ENCODE measurements around the gene GAL3ST2.
"Not testable (repeated sequence)": the region's sequence is repeated elsewhere in the genome, so short reads cannot be mapped to it uniquely, and the experiment has no call there.

Gene GAL3ST2

DNA sequence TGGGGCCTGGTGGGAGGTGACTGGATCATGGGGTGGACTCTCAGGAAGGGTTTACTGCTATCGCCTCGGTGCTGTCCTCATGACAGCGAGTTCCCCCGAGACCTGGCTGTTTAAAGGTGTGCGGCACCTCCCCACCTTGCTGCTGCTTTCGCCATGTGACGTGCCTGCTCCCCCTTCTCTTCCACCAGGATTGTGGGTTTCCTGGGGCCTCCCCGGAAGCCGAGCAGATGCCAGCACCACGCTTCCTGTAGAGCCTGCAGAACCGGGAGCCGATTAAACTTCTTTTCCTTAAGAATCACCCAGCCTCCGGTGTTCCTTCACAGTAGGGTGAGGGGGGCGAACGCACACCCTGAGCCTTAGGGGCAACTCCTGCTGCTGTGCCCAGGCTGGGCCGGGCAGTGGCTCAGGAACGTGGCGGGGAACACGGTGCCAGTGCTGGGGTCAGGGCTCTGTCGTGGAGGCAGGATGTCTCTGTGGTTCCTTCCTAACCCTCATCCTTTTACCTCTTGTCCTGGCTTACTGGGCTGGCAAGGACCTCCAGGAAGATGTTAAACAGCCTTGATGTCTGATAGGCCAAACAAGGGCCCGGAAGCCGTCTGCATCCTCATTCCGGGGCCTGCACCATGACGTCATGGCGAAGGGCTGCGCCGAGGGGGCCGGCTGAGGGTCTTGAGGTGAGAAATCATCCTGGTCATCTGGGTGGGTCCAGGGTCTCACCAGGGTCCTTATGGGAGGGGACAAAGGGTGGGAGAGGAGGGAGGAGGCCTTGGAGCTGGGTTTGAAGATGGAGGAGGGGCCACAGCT is 45.0 kb downstream of the GAL3ST2 start:
- DNase-seq: no peak

DNA sequence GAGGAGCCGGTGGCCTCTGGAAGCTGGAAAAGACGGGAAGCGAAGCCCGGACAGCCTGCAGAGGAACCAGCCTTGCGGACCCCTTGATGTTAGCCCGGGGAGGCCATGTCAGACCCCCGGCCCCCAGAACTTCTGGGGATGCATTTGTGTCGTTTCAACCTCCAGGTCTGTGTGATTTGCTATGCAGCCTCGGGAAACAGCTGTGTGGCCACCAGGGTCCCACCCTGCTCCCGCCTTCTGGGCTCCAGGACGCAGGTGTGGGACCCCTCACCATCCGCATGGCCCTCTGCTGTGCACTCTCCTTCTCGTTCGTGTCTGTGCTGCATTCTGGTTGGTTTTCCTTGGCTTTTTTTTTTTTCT is 45.6 kb downstream of the GAL3ST2 start:
- no peak for DNase-seq

DNA sequence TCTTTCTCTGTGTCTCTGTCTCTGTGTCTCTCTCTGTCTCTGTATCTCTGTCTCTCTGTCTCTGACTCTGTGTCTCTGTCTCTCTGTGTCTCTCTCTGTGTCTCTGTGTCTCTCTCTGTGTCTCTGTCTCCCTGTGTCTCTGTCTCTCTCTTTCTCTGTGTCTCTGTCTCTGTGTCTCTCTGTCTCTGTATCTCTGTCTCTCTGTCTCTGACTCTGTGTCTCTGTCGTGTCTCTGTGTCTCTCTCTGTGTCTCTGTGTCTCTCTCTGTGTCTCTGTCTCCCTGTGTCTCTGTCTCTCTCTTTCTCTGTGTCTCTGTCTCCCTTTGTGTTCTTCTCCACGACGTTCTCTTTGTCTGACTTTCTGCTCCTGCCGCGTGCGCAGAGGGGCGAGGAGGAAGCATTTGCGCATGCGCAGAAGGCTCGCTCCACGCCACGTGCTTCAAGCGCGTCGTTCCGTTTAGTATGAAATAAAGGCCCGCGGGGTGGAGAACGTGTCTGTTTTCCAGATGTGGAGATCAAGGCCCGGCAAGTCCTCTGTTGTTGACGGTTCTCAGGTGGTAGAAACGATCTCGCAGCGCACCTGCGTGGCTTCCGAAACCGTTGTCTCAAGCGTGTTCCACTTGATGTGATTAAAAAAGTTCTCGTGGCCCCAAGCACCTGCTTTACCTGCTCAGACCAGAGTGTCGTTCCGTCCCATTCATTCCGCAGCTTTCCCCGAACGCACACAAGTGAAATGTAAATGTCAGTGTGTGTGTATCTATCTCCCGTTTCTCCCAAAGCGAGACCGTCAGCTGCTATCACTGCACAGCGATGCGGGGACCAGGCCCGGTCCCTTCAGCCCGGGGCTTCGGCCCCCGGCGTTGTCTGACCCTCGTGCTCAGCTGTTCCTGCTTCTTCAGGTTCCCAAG is 47.2 kb downstream of the GAL3ST2 start:
- DNase-seq: not testable (repeated sequence)

DNA sequence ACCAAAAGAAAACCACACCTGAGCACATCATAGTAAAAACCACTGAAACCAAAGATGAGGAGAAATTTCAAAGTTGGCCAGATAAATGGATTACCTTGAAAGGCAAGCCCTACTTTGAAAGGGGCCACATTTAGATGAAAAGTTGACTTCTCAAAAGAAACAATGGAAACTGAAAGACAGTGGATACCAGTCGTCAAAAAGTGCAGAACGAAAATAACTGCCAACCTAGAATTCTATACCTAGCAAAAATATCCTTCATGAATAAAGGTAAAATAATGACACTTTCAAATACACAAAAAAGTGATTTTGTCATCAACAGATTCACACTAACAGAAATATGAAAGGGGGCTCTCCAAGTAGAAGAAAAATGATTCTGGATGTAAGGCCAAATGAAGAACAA is 50.8 kb downstream of the GAL3ST2 start:
- DNase-seq: no peak

DNA sequence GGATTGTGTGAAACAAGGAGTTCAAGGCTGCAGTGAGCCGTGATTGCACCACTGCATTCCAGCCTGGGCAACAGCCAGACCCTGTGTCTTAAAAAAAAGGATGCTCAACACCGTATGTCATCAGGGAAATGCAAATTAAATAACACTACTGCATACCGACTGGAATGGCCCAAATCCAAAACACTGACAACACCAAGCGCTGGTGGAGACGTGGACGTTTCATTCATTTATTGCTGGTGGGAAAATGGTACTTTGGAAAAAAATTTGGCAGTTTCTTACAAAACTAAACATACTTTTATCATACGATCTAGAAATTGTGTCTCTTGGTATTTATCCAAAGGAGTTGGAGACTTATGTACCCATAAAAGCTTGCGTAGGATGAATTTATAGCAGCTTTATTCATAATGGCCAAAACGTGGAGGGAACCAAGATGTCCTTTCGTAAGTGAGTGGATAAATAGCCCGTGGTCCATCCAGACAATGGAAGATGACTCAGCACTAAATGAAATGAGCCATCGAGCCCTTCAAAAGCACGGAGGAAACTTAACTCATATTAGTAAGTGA is 56.6 kb downstream of the GAL3ST2 start:
- peak; percentile 73 for DNase-seq

DNA sequence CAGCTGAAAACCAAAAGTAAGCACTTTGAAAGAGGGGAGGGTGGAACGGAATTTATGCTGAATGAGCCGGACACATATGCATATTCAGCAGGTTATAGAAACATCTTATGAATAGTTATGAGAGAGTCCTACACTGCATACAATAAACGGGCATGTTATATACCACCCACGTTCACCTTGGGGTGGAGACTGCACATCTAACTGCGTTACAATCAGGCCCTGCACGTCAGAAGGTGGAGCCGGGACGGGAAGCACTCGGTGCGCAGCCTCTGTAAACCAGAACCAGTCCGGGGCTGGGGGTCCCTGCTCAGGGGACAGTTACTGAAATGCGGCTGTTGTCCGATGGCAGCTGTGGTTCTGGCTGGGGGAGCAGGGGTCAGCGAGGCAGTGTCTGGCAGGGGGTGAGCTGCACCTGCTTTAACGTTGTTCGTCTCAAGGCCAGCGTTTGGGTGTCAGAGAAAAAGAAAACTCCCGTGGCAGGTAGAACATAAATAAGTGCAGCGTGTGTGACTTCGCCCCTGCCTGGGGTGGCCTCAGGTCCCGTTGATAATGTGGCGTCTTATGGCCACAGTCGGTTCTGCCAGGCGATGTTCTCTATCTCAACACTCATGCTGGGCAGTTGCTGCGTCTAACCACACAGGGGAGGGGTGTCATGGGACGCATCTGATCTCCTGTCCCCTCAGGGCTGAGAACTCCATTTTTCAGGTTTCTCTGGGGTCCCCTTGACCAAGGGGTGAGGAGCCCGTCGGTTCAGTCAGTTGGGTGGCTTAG is 57.3 kb downstream of the GAL3ST2 start:
- not testable (repeated sequence) for DNase-seq

DNA sequence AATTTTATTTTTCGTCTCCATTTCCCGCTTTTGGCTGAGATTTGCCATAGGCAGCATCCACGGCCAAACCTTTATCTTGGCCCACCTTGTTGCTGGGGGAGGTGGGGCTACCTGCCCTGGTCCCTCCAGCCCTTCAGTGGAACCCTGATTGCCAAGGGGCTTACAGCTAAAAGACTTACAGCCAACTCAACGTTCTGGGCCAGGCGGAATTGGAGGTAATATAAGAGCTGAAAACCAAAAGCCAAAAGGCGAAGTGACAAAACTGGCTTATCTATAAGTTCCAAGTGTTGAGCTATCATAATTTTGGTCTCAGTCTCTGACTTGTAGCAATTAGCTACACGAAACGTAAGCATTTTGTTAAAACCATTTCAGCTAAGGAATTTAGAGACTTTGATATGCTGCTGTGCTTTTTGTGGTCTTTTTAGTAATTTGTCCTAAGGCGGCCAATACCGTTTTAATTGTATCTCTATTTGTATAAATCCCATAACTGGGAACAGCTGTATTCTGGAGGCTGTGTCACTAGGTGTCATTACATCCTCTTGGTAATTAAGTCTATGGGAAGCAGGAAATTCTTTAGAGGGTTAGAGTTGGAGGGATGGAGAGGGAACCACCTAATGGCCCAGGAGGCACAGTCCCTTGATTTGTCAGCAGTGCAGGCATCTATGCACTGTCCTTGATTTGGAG is 58.0 kb downstream of the GAL3ST2 start:
- no peak for DNase-seq

DNA sequence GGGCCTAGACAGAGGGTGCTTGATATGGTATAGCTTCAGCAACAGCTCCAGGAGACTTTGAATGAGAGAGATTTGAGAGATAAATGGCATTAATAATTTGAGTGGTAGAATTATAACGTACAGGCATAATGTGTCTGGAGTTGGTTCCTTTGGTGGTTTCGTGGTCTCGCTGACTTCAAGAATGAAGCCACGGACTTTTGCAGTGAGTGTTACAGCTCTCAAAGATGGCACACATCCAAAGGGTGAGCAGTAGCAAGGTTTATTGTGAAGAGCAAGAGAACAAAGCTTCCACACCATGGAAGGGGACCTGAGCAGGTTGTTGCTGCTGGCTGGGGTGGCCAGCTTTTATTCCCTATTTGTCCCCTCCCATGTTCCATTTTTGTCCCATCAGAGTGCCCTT is 59.0 kb downstream of the GAL3ST2 start:
- DNase-seq: no peak

DNA sequence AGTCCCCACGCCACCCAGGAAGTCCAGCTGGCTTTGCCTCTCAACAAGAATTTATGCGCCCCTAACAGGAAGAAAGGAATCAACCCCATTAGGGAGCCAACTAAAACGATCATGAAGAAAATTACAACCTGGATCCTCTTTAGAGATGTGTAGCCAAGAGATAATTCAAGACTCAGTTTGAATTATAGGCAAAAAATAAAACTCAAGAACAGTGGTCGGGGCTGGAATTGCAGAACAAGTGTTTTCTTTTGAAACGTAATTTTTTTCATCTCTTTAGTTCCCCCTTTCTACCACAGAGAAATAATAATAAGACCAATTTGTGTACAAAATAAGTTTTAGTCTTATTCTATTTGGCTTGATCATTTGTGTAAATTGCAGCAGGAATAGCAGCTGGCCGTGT is 59.7 kb downstream of the GAL3ST2 start:
- DNase-seq: no peak

DNA sequence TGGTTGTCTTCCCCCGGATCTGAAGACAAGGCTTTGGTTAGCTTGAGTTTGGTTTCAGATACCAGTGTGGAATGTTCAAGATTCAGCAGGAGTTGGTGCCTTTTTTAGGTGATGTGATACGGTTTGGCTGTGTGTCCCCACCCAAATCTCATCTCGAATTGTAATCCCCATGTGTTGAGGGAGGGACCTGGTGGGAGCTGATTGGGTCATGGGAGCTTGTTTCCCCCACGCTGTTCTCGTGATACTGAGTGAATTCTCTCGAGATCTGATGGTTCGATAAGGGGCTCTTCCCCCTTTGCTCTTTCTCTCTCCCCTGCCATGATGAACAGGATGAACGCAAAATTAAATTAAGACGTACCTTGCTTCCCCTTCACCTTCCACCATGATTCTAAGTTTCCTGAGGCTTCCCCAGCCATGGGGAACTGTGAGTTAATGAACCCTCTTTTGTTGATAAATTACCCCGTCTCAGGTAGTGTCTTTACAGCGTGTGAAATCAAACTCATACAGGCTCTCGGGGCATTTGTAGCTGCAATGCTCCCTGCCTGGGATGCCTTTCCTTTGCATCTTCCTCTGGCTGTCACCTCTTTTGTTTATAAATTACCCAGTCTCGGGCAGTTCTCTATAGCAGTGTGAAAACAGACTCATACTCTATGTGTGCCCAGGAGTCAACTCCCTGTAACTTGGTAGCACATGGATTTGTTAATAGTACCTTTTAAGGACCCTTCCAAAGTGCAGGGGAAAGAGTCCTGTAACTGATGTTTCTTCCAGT is 60.8 kb downstream of the GAL3ST2 start:
- no peak for DNase-seq

DNA sequence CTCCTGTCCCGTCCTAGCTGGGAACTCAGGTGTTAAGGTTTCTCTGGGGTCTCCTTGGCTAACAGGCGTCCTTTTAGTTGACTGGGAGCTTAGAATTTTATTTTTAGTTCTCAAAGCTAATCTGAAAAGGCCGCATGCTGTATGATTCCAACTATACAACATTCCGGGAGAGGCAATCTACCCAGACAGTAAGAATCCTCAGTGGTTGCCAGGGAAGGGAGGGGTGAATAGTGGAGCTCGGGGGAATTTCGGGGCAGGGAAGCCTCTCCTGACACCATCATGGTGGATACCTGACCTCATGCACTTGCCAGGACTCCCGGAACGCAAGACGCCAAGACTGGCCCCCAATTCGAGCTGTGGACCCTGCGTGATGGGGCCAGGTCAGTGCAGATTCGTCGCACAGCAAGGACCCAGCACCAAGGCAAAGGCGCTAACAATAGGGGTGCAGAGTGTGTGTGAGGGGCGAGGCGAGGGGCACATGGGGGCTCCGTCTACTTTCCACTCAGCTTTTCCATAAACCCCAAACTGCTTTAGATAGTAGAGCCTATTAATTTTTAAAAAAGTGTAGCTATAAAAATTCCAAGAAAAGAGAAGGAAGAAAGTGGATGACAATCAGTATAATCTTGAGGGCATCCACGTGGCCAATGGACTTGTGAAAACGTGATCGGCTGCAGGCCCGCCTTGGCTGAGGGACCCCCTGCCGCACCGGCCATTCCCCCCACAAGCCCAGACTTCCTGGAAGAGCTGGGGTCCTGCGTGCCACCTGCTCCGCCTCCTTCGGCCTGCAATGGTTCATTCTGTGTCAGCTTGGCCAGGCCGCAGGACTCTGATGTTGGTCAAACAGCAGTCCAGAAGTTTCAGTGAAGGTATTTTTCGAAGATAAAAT is 64.8 kb downstream of the GAL3ST2 start:
- no peak for DNase-seq

DNA sequence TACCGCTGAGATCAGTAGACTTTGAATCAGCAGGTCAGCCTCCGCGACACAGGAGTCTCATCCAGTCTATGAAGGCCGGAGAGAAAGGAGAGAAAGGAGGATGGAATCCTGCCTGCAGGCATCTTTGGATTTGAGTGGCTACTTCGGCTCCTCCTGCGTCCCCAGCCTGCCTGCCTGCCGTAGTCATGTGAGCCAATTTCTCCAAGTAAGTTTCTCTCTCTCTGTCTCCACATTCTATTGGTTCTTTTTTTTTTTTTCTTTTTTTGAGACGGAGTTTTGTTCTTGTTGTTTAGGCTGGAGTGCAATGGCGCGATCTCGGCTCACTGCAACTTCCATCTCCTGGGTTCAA is 65.4 kb downstream of the GAL3ST2 start:
- no peak for DNase-seq

DNA sequence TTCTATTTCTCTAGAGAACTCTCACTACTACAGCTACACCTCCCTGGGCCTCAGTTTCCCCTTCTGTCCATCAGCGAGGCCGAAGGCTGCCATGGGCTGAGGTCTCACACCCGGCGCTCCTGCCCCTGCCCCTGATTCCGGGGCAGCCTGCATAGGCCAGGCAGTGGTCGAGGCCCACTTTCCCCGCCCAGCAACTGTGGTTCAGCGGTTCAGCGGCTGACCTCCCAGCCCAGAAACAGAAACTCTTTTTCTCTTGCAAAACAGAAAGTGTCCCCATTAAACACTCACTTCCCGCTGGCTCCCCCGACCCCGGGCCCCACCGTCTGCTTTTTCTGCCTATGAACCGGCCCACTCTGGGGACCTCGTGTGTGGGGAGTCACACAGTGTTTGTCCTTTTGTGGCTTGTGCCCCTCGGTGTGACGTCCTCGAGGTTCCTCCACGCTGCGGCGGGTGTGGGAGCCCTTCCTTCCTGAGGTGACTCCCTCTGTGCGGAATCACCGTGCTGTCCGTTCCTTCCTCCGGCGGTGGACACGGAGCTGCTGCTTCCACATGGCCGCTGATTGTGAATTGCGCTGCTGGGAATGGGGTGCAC is 66.1 kb downstream of the GAL3ST2 start:
- DNase-seq: no peak

DNA sequence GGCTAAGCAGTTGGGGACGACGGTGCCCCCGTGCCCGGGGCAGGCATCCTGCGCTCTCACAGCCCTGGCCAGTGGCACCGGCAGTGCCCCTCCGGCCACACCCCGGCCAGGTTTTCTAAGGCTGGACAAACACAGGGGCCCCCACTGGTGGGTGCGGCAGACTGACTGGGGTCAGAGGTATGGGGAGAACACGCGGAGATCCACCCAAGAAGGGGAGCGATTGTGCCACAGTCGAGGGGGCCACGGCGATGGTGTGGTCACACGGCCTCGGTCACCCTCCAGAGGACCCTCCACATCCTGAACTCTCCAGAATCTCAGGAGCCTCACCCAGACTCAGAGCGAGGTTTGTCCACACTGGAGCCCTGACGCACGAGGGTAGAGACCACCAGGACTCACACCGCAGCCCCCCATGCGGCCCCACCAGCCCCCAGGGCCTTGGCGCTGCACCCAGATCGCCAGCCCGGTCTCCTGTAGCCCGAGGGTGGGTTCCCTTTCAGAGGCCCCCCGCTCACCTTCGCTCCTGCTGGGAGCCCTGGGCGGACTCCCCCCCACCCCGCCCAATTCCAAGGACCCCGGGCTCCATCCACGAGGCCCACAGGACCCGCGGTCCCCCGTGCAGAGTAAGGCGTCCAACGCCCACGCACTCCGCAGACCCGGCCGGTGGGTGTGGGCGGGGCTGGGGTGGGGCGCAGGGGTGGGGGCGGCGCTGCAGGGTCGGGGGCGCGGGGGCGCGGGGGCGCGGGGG is 66.9 kb downstream of the GAL3ST2 start:
- no peak for DNase-seq

DNA sequence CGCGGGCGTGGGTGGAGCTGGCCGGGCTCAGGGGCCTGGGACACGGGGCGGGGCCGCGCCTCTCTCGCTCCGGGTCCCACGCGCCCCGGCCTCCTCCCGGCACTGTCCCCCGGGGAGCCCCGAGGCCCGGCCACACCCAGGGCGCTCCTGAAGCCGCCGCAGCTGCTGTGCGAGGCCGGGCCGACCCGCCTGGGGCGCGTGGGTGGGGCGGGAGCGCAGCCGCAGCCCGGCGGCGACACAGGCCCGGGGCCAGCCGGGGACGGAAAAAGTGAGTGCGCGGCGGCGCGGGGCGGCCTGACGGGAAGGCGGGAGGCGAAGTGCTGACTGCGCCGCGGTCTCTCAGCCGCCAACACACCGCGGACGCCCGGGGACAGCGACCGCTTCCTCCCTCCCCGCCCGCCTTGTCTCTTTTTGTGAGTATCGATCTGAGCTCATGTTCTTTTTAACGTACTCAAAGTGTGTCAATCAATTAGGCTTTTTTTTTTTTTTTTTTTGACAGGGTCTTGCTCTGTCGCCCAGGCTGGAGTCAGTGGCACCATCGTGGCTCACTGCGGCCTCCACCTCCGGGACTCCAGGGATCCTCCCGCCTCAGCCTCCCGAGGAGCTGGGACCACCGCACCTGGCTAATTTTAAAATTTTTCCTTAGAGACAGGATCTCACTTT is 67.6 kb downstream of the GAL3ST2 start:
- DNase-seq: peak; percentile 59

DNA sequence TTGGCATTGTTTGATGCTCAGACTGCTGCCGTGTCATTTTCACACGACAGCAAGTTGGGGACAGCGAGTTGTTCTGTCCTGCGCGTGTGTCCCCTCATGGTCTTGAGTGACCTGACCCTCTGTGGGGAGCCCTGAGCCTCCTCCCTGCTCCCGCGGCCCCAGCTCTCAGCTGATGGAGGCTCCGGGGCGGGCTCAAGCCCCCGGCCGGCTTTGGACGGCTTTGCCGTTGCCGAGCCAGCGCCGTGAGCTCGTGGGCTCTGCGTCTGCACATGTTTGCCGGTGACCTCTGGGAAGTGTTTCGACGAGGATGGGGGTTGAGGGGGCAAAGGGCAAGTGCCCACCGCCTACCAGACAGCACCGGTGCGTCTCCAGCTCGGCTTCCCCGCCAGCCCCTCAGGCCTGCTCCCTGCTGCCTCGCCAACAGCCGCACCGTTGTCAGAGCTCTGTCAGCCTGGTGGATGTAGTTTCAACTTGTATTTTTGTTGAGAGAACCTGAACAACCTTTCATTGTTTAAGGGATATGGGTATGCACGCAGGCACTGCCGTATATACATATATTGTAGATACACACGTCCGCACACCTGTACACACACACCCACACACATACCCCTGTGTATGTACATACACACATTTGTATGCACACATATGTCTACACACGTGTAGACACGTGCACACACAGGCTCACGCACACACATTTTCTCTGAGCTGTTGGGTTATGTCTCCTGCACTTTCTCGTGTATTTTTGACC is 68.4 kb downstream of the GAL3ST2 start:
- no peak for DNase-seq

DNA sequence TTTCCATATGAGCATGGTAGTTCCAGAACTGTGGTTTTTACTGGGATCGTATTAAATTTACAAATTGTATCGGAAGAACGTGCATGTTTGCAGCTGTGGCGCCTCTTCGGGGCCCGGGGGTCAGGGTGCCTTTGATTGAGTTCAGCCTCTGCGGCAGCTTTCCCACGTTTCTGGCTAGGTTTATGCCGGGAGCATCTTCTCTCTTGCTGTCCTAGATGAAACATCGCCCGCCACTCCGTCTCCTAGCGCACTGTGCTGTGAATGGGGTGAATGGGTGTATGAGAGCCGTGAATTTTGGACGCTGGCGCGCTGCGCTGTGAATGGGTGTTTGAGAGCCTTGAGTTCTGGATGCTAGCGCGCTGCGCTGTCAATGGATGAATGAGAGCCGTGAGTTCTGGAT is 69.8 kb downstream of the GAL3ST2 start:
- no peak for DNase-seq

All from fibroblast of skin of right biceps (primary cell).